IMR-90 (cell line): ENCODE results near the gene COX4I1. TPM values are rescaled to one million over a fixed set of nuclear protein-coding genes. Genes with fewer than 3 reads are reported as not detected.

ENCODE experiments used
- ATAC-seq: fragments of 200-7000 bp; cut with Tn5 transposase; 2 replicates; pipeline ENCODE4 v1.9.1; 2020; ENCODE audit warnings: low read depth, mild to moderate bottlenecking, moderate library complexity
- BruUV-seq: library from RNA; stranded (reverse); fragments of 400-500 nt; replicated peaks from 2 replicates; lab custom pipeline; 2021; lab: Mats Ljungman, UMichigan
- CTCF ChIA-PET: fragments of 300-600 bp; formaldehyde crosslinking; extraction: SDS; loops from one replicate; lab custom pipeline; 2021; ENCODE audit warnings: antibody characterized with exemption; lab: Yijun Ruan, JAX
- POLR2A ChIA-PET: fragments of 300-600 bp; sonication (Branson Sonifier 250); formaldehyde crosslinking; loops from one replicate; lab custom pipeline; 2022; ENCODE audit warnings: antibody characterized with exemption; ENCODE audit not compliant: unreplicated experiment; lab: Charles Lee
- DNase-seq: peaks from one replicate; pipeline ENCODE4 v3.0.0; 2013
- H2AFZ ChIP-seq: replicated peaks from 2 replicates; pipeline ENCODE3; 2013; ENCODE audit warnings: low read length, mild to moderate bottlenecking; ENCODE audit not compliant: poor library complexity
- H2AK5ac ChIP-seq: 2 replicates; pipeline ENCODE4 v1.6.1; 2013; ENCODE audit warnings: low read depth, low read length, inconsistent platforms
- H2AK9ac ChIP-seq: replicated peaks from 2 replicates; pipeline ENCODE3; 2013; ENCODE audit warnings: mild to moderate bottlenecking, low read depth, low read length, moderate library complexity; ENCODE audit not compliant: poor library complexity
- H2BK120ac ChIP-seq: 2 replicates; pipeline ENCODE4 v1.6.1; 2013; ENCODE audit warnings: low read depth, low read length, inconsistent platforms
- H2BK15ac ChIP-seq: 3 replicates; pipeline ENCODE4 v1.6.1; 2013; ENCODE audit warnings: low read depth, low read length, inconsistent platforms
- H2BK20ac ChIP-seq: 2 replicates; pipeline ENCODE4 v1.6.1; 2013; ENCODE audit warnings: low read depth, mild to moderate bottlenecking, inconsistent platforms, low read length, moderate library complexity
- H2BK5ac ChIP-seq: 2 replicates; pipeline ENCODE4 v1.6.1; 2013; ENCODE audit warnings: mild to moderate bottlenecking, low read depth, low read length, inconsistent platforms; ENCODE audit not compliant: poor library complexity, severe bottlenecking
- H3K14ac ChIP-seq: replicated peaks from 2 replicates; pipeline ENCODE4 v1.6.1; 2013; ENCODE audit warnings: low read depth, low read length, inconsistent platforms
- H3K18ac ChIP-seq: 2 replicates; pipeline ENCODE4 v1.6.1; 2013; ENCODE audit warnings: low read depth, low read length, control low read depth
- H3K23ac ChIP-seq: 2 replicates; pipeline ENCODE4 v1.6.1; 2013; ENCODE audit warnings: low read depth, low read length, inconsistent platforms
- H3K27ac ChIP-seq: 2 replicates; pipeline ENCODE4 v1.5.1; 2013; ENCODE audit warnings: mild to moderate bottlenecking, control low read depth, low read length; ENCODE audit not compliant: insufficient read depth
- H3K27me3 ChIP-seq: 2 replicates; pipeline ENCODE4 v1.6.1; 2013; ENCODE audit warnings: low read length; ENCODE audit not compliant: control insufficient read depth, insufficient read depth
- H3K36me3 ChIP-seq: 2 replicates; pipeline ENCODE4 v1.6.1; 2013; ENCODE audit warnings: low read length, mixed read lengths; ENCODE audit not compliant: control insufficient read depth, insufficient read depth
- H3K4ac ChIP-seq: 2 replicates; pipeline ENCODE4 v1.6.1; 2013; ENCODE audit warnings: low read depth, low read length, inconsistent platforms
- H3K4me1 ChIP-seq: 2 replicates; pipeline ENCODE4 v1.6.1; 2013; ENCODE audit warnings: low read length, mixed read lengths; ENCODE audit not compliant: control insufficient read depth, insufficient read depth
- H3K4me2 ChIP-seq: 2 replicates; pipeline ENCODE4 v1.6.1; 2013; ENCODE audit warnings: low read depth, mild to moderate bottlenecking, control low read depth, low read length, moderate library complexity
- H3K4me3 ChIP-seq: 2 replicates; pipeline ENCODE4 v1.5.1; 2013; ENCODE audit warnings: low read depth, mild to moderate bottlenecking, control low read depth, low read length, moderate library complexity; ENCODE audit not compliant: insufficient read depth
- H3K56ac ChIP-seq: 2 replicates; pipeline ENCODE4 v1.6.1; 2013; ENCODE audit warnings: low read length, inconsistent platforms; ENCODE audit not compliant: insufficient read depth; ENCODE audit errors: extremely low read depth
- H3K79me1 ChIP-seq, 2 experiments: 2 replicates each; pipeline ENCODE4 v1.6.1; 2013; ENCODE audit warnings: low read length in 2 of 2, inconsistent platforms in 1 of 2, low read depth in 1 of 2
- H3K9ac ChIP-seq: 2 replicates; pipeline ENCODE4 v1.6.1; 2013; ENCODE audit warnings: low read depth, low read length, control low read depth
- H3K9me1 ChIP-seq: 2 replicates; pipeline ENCODE4 v1.6.1; 2013; ENCODE audit warnings: low read length, inconsistent platforms; ENCODE audit not compliant: insufficient read depth
- H3K9me3 ChIP-seq: 2 replicates; pipeline ENCODE4 v1.6.1; 2013; ENCODE audit warnings: low read length; ENCODE audit not compliant: control insufficient read depth, insufficient read depth
- H4K20me1 ChIP-seq: 2 replicates; pipeline ENCODE4 v1.6.1; 2013; ENCODE audit warnings: low read length, inconsistent platforms; ENCODE audit not compliant: insufficient read depth
- H4K5ac ChIP-seq: 2 replicates; pipeline ENCODE4 v1.6.1; 2013; ENCODE audit warnings: mild to moderate bottlenecking, low read depth, low read length, control low read depth
- H4K8ac ChIP-seq, 2 experiments: 2 replicates each; pipeline ENCODE4 v1.6.1; 2013; ENCODE audit warnings: low read depth in 2 of 2, low read length in 2 of 2, control low read depth in 1 of 2, inconsistent platforms in 1 of 2
- H4K91ac ChIP-seq: 2 replicates; pipeline ENCODE4 v1.6.1; 2013; ENCODE audit warnings: low read depth, low read length, inconsistent platforms; ENCODE audit not compliant: insufficient read depth
- BHLHE40 ChIP-seq: fragments of 150-350 bp; IDR thresholded peaks from 2 replicates; pipeline ENCODE4 v1.6.1; 2016; ENCODE audit warnings: mild to moderate bottlenecking, low read depth, low read length
- CEBPB ChIP-seq: IDR thresholded peaks from 2 replicates; pipeline ENCODE4 v1.6.1; 2012; ENCODE audit warnings: low read depth, low read length, improper control_type of control experiment
- MAFK ChIP-seq: IDR thresholded peaks from 2 replicates; pipeline ENCODE4 v1.6.1; 2012; ENCODE audit warnings: low read depth, low read length, improper control_type of control experiment
- MAZ ChIP-seq: IDR thresholded peaks from 2 replicates; pipeline ENCODE4 v1.6.1; 2012; ENCODE audit warnings: low read depth, mild to moderate bottlenecking, low read length, improper control_type of control experiment, moderate library complexity, borderline replicate concordance
- MXI1 ChIP-seq: IDR thresholded peaks from 2 replicates; pipeline ENCODE4 v1.6.1; 2012; ENCODE audit warnings: low read depth, mild to moderate bottlenecking, low read length, moderate library complexity, borderline replicate concordance
- NFE2L2 ChIP-seq: fragments of 150-350 bp; IDR thresholded peaks from 2 replicates; pipeline ENCODE4 v1.6.1; 2016; ENCODE audit warnings: low read depth, mild to moderate bottlenecking, low read length
- POLR2A ChIP-seq: IDR thresholded peaks from 2 replicates; pipeline ENCODE4 v1.6.1; 2012; ENCODE audit warnings: mild to moderate bottlenecking, low read depth, low read length
- RAD21 ChIP-seq: IDR thresholded peaks from 2 replicates; pipeline ENCODE4 v1.6.1; 2012; ENCODE audit warnings: low read length, improper control_type of control experiment
- RCOR1 ChIP-seq: IDR thresholded peaks from 2 replicates; pipeline ENCODE4 v1.6.1; 2012; ENCODE audit warnings: mild to moderate bottlenecking, low read length, improper control_type of control experiment; ENCODE audit not compliant: insufficient replicate concordance
- RFX5 ChIP-seq: IDR thresholded peaks from 2 replicates; pipeline ENCODE4 v1.8.0; 2012; ENCODE audit warnings: low read depth, mild to moderate bottlenecking, low read length, moderate library complexity
- WGBS, 2 experiments: methylation state at CpG; one replicate each; pipeline versions ENCODE4 v1.1.5 to v1.1.7; 2013; ENCODE audit warnings: missing lambda C conversion rate in 2 of 2; ENCODE audit not compliant: insufficient read length in 1 of 2; ENCODE audit errors: extremely low coverage in 2 of 2; 5-methylcytosine and 5-hydroxymethylcytosine counted together
- dilution Hi-C: fragments of 300-500 bp; cut with HindIII; formaldehyde crosslinking; loops from one replicate; pipeline ENCODE4 v1.14.3; 2018; ENCODE audit warnings: low sequenced_read_pairs; ENCODE audit not compliant: unreplicated experiment
- in situ Hi-C: fragments of 300-500 bp; cut with MboI; formaldehyde crosslinking; loops from 3 replicates; pipeline ENCODE4 v1.14.3; 2019; ENCODE audit warnings: low sequenced_read_pairs, inconsistent platforms, mixed read lengths
- intact Hi-C: fragments of 100-400 bp; cut with micrococcal nuclease; formaldehyde crosslinking; loops from 2 replicates; pipeline ENCODE4 v1.10.0; 2022
- polyA plus RNA-seq, 3 experiments: library from polyadenylated mRNA; depleted of rRNA; stranded (reverse); fragments of >200 nt; gene quantifications; 2 replicates each; pipeline ENCODE4 v1.2.3, GENCODE V29; 2012; ENCODE audit warnings: low replicate concordance in 1 of 3
- total RNA-seq: library from RNA; depleted of rRNA; stranded (reverse); fragments of >200 nt; gene quantifications from 2 replicates; pipeline ENCODE4 v1.2.3, GENCODE V29; 2012
- TF ChIP-seq, protein P1 (sequence below): fragments of 150-350 bp; IDR thresholded peaks from 2 replicates; pipeline ENCODE4 v1.6.1; 2017; ENCODE audit warnings: mild to moderate bottlenecking, antibody characterized with exemption, low read length, low read depth
- TF ChIP-seq, protein P2 (sequence below): conservative IDR thresholded peaks from 2 replicates; pipeline ENCODE4 v1.5.1; 2012; ENCODE audit warnings: mild to moderate bottlenecking, low read depth, low read length, improper control_type of control experiment
- TF ChIP-seq, protein P3 (sequence below): fragments of 150-350 bp; IDR thresholded peaks from 2 replicates; pipeline ENCODE4 v1.6.1; 2016; ENCODE audit warnings: low read depth, mild to moderate bottlenecking, low read length, moderate library complexity, borderline replicate concordance

Gene COX4I1
- total and polyA plus RNA-seq, 2 of the 4 experiments (the other 2 are of a cell fraction) = 397 to 700 TPM

DNA sequence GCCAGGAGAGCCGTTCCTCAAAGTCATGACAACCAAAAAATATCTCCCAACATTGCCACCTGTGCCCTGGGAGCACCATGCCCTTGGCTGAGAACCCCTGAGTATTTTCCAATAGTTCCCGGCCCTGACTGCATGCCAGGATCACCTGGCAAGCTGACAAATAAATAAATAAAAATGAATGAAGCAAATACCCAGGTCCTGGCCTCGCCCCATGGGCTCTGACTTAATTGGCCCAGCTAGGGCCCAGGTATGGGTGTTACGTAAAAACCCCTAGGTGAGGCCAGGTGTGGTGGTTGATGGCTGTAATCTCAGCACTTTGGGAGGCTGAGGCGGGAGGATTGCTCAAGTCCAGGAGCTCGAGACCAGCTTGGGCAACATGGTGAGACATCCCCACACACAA lies 45.9 kb upstream of the COX4I1 start:
- H3K9me3 ChIP-seq = no peaks in the 10 kb centered on the region
- CTCF ChIA-PET = no interaction called here
- H3K23ac ChIP-seq = no peak overlapping the region
- POLR2A ChIA-PET = no interaction called here
- no peak overlapping the region for H2BK15ac ChIP-seq
- TF ChIP-seq POLR2A = no peak
- no peak for TF ChIP-seq MAZ
- TF ChIP-seq RFX5 = no peak
- TF ChIP-seq MXI1 = no peak
- TF ChIP-seq, protein P1, sequence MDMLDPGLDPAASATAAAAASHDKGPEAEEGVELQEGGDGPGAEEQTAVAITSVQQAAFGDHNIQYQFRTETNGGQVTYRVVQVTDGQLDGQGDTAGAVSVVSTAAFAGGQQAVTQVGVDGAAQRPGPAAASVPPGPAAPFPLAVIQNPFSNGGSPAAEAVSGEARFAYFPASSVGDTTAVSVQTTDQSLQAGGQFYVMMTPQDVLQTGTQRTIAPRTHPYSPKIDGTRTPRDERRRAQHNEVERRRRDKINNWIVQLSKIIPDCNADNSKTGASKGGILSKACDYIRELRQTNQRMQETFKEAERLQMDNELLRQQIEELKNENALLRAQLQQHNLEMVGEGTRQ = no peak
- TF ChIP-seq, protein P2, sequence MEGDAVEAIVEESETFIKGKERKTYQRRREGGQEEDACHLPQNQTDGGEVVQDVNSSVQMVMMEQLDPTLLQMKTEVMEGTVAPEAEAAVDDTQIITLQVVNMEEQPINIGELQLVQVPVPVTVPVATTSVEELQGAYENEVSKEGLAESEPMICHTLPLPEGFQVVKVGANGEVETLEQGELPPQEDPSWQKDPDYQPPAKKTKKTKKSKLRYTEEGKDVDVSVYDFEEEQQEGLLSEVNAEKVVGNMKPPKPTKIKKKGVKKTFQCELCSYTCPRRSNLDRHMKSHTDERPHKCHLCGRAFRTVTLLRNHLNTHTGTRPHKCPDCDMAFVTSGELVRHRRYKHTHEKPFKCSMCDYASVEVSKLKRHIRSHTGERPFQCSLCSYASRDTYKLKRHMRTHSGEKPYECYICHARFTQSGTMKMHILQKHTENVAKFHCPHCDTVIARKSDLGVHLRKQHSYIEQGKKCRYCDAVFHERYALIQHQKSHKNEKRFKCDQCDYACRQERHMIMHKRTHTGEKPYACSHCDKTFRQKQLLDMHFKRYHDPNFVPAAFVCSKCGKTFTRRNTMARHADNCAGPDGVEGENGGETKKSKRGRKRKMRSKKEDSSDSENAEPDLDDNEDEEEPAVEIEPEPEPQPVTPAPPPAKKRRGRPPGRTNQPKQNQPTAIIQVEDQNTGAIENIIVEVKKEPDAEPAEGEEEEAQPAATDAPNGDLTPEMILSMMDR = no peak
- no peak for TF ChIP-seq RAD21
- no peak for TF ChIP-seq MAFK
- no peak for TF ChIP-seq NFE2L2
- no peak for TF ChIP-seq BHLHE40
- TF ChIP-seq RCOR1 = no peak
- TF ChIP-seq, protein P3, sequence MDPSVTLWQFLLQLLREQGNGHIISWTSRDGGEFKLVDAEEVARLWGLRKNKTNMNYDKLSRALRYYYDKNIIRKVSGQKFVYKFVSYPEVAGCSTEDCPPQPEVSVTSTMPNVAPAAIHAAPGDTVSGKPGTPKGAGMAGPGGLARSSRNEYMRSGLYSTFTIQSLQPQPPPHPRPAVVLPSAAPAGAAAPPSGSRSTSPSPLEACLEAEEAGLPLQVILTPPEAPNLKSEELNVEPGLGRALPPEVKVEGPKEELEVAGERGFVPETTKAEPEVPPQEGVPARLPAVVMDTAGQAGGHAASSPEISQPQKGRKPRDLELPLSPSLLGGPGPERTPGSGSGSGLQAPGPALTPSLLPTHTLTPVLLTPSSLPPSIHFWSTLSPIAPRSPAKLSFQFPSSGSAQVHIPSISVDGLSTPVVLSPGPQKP = no peak
- no peak for TF ChIP-seq CEBPB
- DNase-seq (no peak), ATAC-seq (no peak)
- no peaks in the 10 kb centered on the region for H3K27me3 ChIP-seq
- peaks cover 10% of the 10 kb centered on the region for H3K9me1 ChIP-seq
- no peak overlapping the region for H2BK5ac ChIP-seq
- H3K18ac ChIP-seq = no peak overlapping the region
- H3K4me1 ChIP-seq = peaks cover 32% of the 10 kb centered on the region
- H3K4ac ChIP-seq = 0 out of 2 replicates have a peak overlapping the region, but pooled peaks have one; percentile 51
- no peak overlapping the region for H3K4me2 ChIP-seq
- H3K9ac ChIP-seq = no peak overlapping the region
- peak overlapping the region; percentile 46 for H2AFZ ChIP-seq
- WGBS, 2 experiments = no CpG with 5 or more reads among the region's 6 CpGs
- BruUV-seq = no TSS peak
- no peaks in the 10 kb centered on the region for H3K36me3 ChIP-seq
- H3K27ac ChIP-seq = no peak overlapping the region
- H2BK20ac ChIP-seq = no peak overlapping the region; the same call in 1 of the 2 replicates
- H4K8ac ChIP-seq = no peak overlapping the region
- H4K91ac ChIP-seq = 0 out of 2 replicates have a peak overlapping the region, but pooled peaks have one; percentile 24
- intact Hi-C loops = loop anchor here (5.0 kb wide), 1 partner anchor 44 kb away; the partner anchor contains the start of genes COX4I1 and EMC8
- peak overlapping the region; percentile 79; the same call in 1 of the 2 replicates for H2AK5ac ChIP-seq
- H2BK120ac ChIP-seq = peak overlapping the region; percentile 30; the same call in 1 of the 2 replicates
- in situ Hi-C loops = no loop called here
- H4K5ac ChIP-seq = no peak overlapping the region
- H4K20me1 ChIP-seq = peaks cover 12% of the 10 kb centered on the region
- dilution Hi-C loops = no loop called here
- H3K56ac ChIP-seq = no peak overlapping the region
- peak overlapping the region; percentile 58 for H2AK9ac ChIP-seq
- H3K14ac ChIP-seq = no peak overlapping the region
- no peak overlapping the region for H3K4me3 ChIP-seq
- H3K79me1 ChIP-seq = peaks cover 11 to 25% of the 10 kb centered on the region in 2 experiments
